ENCODE data around the gene SRRM1.

- TF ChIP-seq CTCF (IDR thresholded peaks at IDR 0.05) (no peak), POLR2A (IDR thresholded peaks at IDR 0.05) (no peak)
Observed at GRCh38 chr1:24654010-24654409, 10.9 kb downstream of the SRRM1 start.
